Psoas muscle (tissue), 8 donors: ENCODE measurements around the gene B4GALT6. TPM values are rescaled to one million over a fixed set of nuclear protein-coding genes. Genes with fewer than 3 reads are reported as not detected.

Experiments
- ATAC-seq, 4 donors: fragments of 200-7000 bp; cut with Tn5 transposase; one replicate each; pipeline ENCODE4 v1.9.1; 2020; ENCODE audit warnings: moderate library complexity in 3 of 4, mild to moderate bottlenecking in 2 of 4
- DNase-seq, 2 donors: peaks; one replicate each; pipeline ENCODE4 v3.0.0-alpha.2; 2020
- H3K27ac ChIP-seq: fragments of 200-600 bp; one replicate; pipeline ENCODE4 v1.8.0; 2022
- H3K27me3 ChIP-seq, 3 donors: fragments of 200-600 bp in 1 of 3; one replicate each; pipeline versions ENCODE4 v1.6.1 to v1.8.0; 2013 to 2022; ENCODE audit warnings: low read length in 2 of 3, mild to moderate bottlenecking in 2 of 3, moderate library complexity in 1 of 3; ENCODE audit not compliant: insufficient read depth in 3 of 3
- H3K36me3 ChIP-seq, 2 donors: fragments of 200-600 bp in 1 of 2; one replicate each; pipeline versions ENCODE4 v1.6.1 to v1.8.0; 2013 to 2022; ENCODE audit warnings: low read depth in 1 of 2, mild to moderate bottlenecking in 1 of 2, moderate library complexity in 1 of 2; ENCODE audit not compliant: insufficient read depth in 1 of 2
- H3K4me1 ChIP-seq: fragments of 200-600 bp; one replicate; pipeline ENCODE4 v1.8.0; 2022
- H3K4me3 ChIP-seq: fragments of 200-600 bp; one replicate; pipeline ENCODE4 v1.8.0; 2022; ENCODE audit warnings: mild to moderate bottlenecking
- H3K9me3 ChIP-seq: fragments of 200-600 bp; one replicate; pipeline ENCODE4 v1.8.0; 2022
- CTCF ChIP-seq: fragments of 200-600 bp; IDR thresholded peaks from one replicate; pipeline ENCODE4 v1.8.0; 2022; ENCODE audit warnings: antibody characterized with exemption
- WGBS, 3 donors: extraction: QIAGEN DNeasy Blood & Tissue Kit; methylation state at CpG; one replicate each; pipeline versions ENCODE4 v1.1.6 to v1.1.7; 2013; 5-methylcytosine and 5-hydroxymethylcytosine counted together
- intact Hi-C, 2 donors: fragments of 100-400 bp; cut with DNase I; formaldehyde crosslinking; loops; one replicate each; pipeline versions ENCODE4 v1.11.0 to v1.14.2; 2022
- polyA plus RNA-seq, 3 donors: library from polyadenylated mRNA; stranded (reverse); fragments of 200-250 nt; gene quantifications; one replicate each; pipeline ENCODE4 v1.2.3, GENCODE V29; 2013
- total RNA-seq, 4 donors: library from RNA; stranded (reverse); fragmentation: NEBNext Ultra II Directional in 2 of 4; extraction: Animal tissue kit (Norgen Biotek cat#: 25700) in 2 of 4; gene quantifications; one replicate each; pipeline versions ENCODE4 v1.2.1 to v1.2.4, GENCODE V29; 2021 to 2023
- donor health status: healthy with polysubstance abuse.
- donor health status: DM: no; HTN: no; CAD: no; lungs with moderate emphysema.
- donor health status: Bipolar disorder and iron deficiency.
- donor health status: healthy.
- donor health status: DM: yes; HTN: yes; CAD: no.
- donor health status: DM: no; HTN: no; CAD: no.
- donor health status: DM: no; HTN: no; CAD: no.
- donor health status: DM: yes; HTN: yes; CAD: no.

B4GALT6 gene
- total and polyA plus RNA-seq, 7 donors, result 0.98 to 13.3 (median 6.7) TPM

GRCh38 chr18:31603315-31603714, 81.1 kb downstream of the B4GALT6 start:
- H3K9me3 ChIP-seq, result no peaks in the 10 kb centered on the region
- H3K27me3 ChIP-seq, result peaks cover 0 to 3% (median 0%) of the 10 kb centered on the region in 3 donors
- H3K4me1 ChIP-seq, result no peaks in the 10 kb centered on the region
- no peak for DNase-seq
- intact Hi-C loops, result no loop called here
- H3K36me3 ChIP-seq, result no peaks in the 10 kb centered on the region
- no peak for TF ChIP-seq CTCF
- no peak for ATAC-seq
- no peak overlapping the region for H3K27ac ChIP-seq
- H3K4me3 ChIP-seq, result no peak overlapping the region

- no peaks in the 10 kb centered on the region for H3K9me3 ChIP-seq
- ATAC-seq (no peak), DNase-seq (no peak)
- TF ChIP-seq CTCF, result no peak
- H3K4me1 ChIP-seq, result no peaks in the 10 kb centered on the region
- H3K36me3 ChIP-seq, result no peaks in the 10 kb centered on the region
- whole genome bisulfite sequencing, 3 donors, result 83 to 91% (median 86%) methylated on average over 13 of the region's 13 CpGs
- H3K27ac ChIP-seq, result no peak overlapping the region
- peaks cover 0 to 2% (median 0%) of the 10 kb centered on the region in 3 donors for H3K27me3 ChIP-seq
- no peak overlapping the region for H3K4me3 ChIP-seq
- intact Hi-C loops, result no loop called here
Measured at GRCh38 chr18:31598021-31598805, 86.2 kb downstream of the B4GALT6 start.

- no peak for ATAC-seq
- H3K4me3 ChIP-seq, result no peak overlapping the region
- 84 to 89% (median 88%) methylated on average over 9 of the region's 9 CpGs for WGBS, 3 donors
- peaks cover 0 to 2% (median 0%) of the 10 kb centered on the region in 3 donors for H3K27me3 ChIP-seq
- intact Hi-C loops, result no loop called here
- no peak for DNase-seq
- no peaks in the 10 kb centered on the region for H3K36me3 ChIP-seq
- H3K27ac ChIP-seq, result no peak overlapping the region
- no peaks in the 10 kb centered on the region for H3K9me3 ChIP-seq
- no peak for TF ChIP-seq CTCF
- H3K4me1 ChIP-seq, result no peaks in the 10 kb centered on the region
Measured at GRCh38 chr18:31596081-31596872, 88.1 kb downstream of the B4GALT6 start.

GRCh38 chr18:31595121-31595771, 89.1 kb downstream of the B4GALT6 start:
- H3K27me3 ChIP-seq, result peaks cover 0 to 2% (median 0%) of the 10 kb centered on the region in 3 donors
- ATAC-seq, result no peak

More at GRCh38 chr18:31595121-31595771, 89.1 kb downstream of the B4GALT6 start:
- TF ChIP-seq CTCF, result no peak
- Histone ChIP-seq H3K36me3 (no peaks in the 10 kb centered on the region), H3K27ac (no peak overlapping the region), H3K4me1 (no peaks in the 10 kb centered on the region), H3K9me3 (no peaks in the 10 kb centered on the region), H3K4me3 (no peak overlapping the region)
- no peak for DNase-seq
- intact Hi-C loops, result no loop called here
- WGBS, 3 donors, result 49 to 50% (median 49%) methylated on average over 5 of the region's 5 CpGs
